Right lobe of liver (tissue), 6 donors: ENCODE measurements around the gene FBXO38. TPM values are rescaled to one million over a fixed set of nuclear protein-coding genes. Genes with fewer than 3 reads are reported as not detected.
A peak's percentile ranks its signal among the peaks of the same experiment; 100 is the strongest.

Source experiments
- ATAC-seq, 4 donors: fragments of 200-7000 bp; cut with Tn5 transposase; one replicate each; pipeline ENCODE4 v1.9.1; 2020; ENCODE audit warnings: mild to moderate bottlenecking in 4 of 4, moderate library complexity in 4 of 4
- DNase-seq, 3 donors: peaks; one replicate each; pipeline ENCODE4 v3.0.0-alpha.2; 2020
- H3K27ac ChIP-seq, 3 donors: fragments of 200-600 bp; one replicate each; pipeline ENCODE4 v1.8.0; 2022
- H3K27me3 ChIP-seq, 2 donors: fragments of 200-600 bp; one replicate each; pipeline ENCODE4 v1.8.0; 2022
- H3K36me3 ChIP-seq, 4 donors: fragments of 200-600 bp; sonication (generic) in 1 of 4; one replicate each; pipeline versions ENCODE4 v1.5.1 to v1.8.0; 2017 to 2022; ENCODE audit warnings: control low read depth in 1 of 4
- H3K4me1 ChIP-seq, 4 donors: fragments of 200-600 bp; sonication (generic) in 1 of 4; one replicate each; pipeline versions ENCODE4 v1.5.1 to v1.8.0; 2017 to 2022; ENCODE audit warnings: control low read depth in 1 of 4
- H3K4me3 ChIP-seq, 3 donors: fragments of 200-600 bp; one replicate each; pipeline ENCODE4 v1.8.0; 2022
- H3K9me3 ChIP-seq, 4 donors: fragments of 200-600 bp; sonication (generic) in 1 of 4; one replicate each; pipeline versions ENCODE4 v1.5.1 to v1.8.0; 2017 to 2022; ENCODE audit warnings: control low read depth in 1 of 4
- POLR2A ChIP-seq: fragments of 450-650 bp; IDR thresholded peaks from one replicate; pipeline ENCODE4 v1.6.1; 2017; ENCODE audit warnings: antibody characterized with exemption, mild to moderate bottlenecking
- WGBS: methylation state at CpG from one replicate; pipeline ENCODE4 v1.1.6; 2018; ENCODE audit warnings: low coverage, low lambda C conversion rate; ENCODE audit not compliant: insufficient coverage; ENCODE audit errors: missing lambda C conversion rate; 5-methylcytosine and 5-hydroxymethylcytosine counted together
- intact Hi-C, 2 donors: fragments of 100-400 bp; cut with DNase I; formaldehyde crosslinking; loops; one replicate each; pipeline versions ENCODE4 v1.11.2 to v1.14.1; 2022
- total RNA-seq, 6 experiments: library from RNA; depleted of rRNA in 2 of 6; stranded (reverse); fragments of >200 nt in 2 of 6; fragmentation: NEBNext Ultra II Directional in 3 of 6; extraction: Animal tissue kit (Norgen Biotek cat#: 25700) in 3 of 6; gene quantifications; one replicate each; pipeline versions ENCODE4 v1.1.0 to v1.2.4, GENCODE V29; 2016 to 2023
- TF ChIP-seq, protein P1 (sequence below), 4 donors: fragments of 200-600 bp in 3 of 4; fragments of 450-650 bp in 1 of 4; IDR thresholded peaks; one replicate each; pipeline versions ENCODE4 v1.5.1 to v1.8.0; 2016 to 2022; ENCODE audit warnings: antibody characterized with exemption in 4 of 4, mild to moderate bottlenecking in 2 of 4
- donor health status: DM: no; HTN: yes; CAD: no.
- donor health status: DM: no; HTN: no; CAD: no.
- donor health status: DM: no; HTN: no; CAD: no.
- donor health status: DM: no; HTN: yes; CAD: no.
- donor health status: DM: no; HTN: yes; CAD: no.

The FBXO38 gene
- total RNA-seq, 6 experiments from 2014 or later, result 21.1 to 34.9 (median 23.6) TPM

DNA sequence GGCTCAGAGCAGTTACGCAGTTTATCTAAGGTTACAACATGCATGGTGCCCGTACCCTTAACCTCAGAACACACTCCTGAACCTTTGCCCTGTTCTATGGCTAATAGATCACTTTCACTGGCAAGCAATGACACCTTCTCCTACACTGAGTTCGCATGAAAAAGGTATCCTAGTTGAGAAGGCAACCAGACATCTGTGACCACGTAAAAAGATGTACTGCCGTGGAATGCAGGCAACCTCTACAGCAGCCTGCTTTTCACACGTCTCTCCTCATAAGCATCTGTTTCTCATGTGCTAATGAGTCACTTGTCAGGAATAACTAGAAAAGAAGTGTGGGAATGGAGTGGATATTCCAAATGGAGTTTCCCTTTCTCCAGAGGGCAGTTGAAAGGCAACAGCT is 71.4 kb downstream of the FBXO38 start:
- Histone ChIP-seq H3K4me3 (no peak overlapping the region), H3K36me3 (no peaks in the 10 kb centered on the region), H3K4me1 (peaks cover 0 to 7% (median 0%) of the 10 kb centered on the region in 4 donors), H3K9me3 (no peaks in the 10 kb centered on the region), H3K27me3 (no peaks in the 10 kb centered on the region), H3K27ac (no peak overlapping the region)
- intact Hi-C loops, result no loop called here
- 43% methylated on average over 6 of the region's 6 CpGs for WGBS
- ATAC-seq, result peak; percentile 89 to 97 (median 94)
- no peak for TF ChIP-seq POLR2A
- no peak for DNase-seq

- no peak overlapping the region for H3K4me3 ChIP-seq
- 36% methylated on average over 4 of the region's 5 CpGs for WGBS
- no peaks in the 10 kb centered on the region for H3K36me3 ChIP-seq
- H3K4me1 ChIP-seq, result peaks cover 0 to 7% (median 0%) of the 10 kb centered on the region in 4 donors
- no peak for TF ChIP-seq POLR2A
- TF ChIP-seq, protein P1, sequence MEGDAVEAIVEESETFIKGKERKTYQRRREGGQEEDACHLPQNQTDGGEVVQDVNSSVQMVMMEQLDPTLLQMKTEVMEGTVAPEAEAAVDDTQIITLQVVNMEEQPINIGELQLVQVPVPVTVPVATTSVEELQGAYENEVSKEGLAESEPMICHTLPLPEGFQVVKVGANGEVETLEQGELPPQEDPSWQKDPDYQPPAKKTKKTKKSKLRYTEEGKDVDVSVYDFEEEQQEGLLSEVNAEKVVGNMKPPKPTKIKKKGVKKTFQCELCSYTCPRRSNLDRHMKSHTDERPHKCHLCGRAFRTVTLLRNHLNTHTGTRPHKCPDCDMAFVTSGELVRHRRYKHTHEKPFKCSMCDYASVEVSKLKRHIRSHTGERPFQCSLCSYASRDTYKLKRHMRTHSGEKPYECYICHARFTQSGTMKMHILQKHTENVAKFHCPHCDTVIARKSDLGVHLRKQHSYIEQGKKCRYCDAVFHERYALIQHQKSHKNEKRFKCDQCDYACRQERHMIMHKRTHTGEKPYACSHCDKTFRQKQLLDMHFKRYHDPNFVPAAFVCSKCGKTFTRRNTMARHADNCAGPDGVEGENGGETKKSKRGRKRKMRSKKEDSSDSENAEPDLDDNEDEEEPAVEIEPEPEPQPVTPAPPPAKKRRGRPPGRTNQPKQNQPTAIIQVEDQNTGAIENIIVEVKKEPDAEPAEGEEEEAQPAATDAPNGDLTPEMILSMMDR (IDR thresholded peaks at IDR 0.05), result peak in 1 of 4 donors; percentile 6
- H3K9me3 ChIP-seq, result no peaks in the 10 kb centered on the region
- intact Hi-C loops, result no loop called here
- ATAC-seq (peak in 1 of 4 donors; percentile 29), DNase-seq (no peak)
- H3K27ac ChIP-seq, result no peak overlapping the region
- H3K27me3 ChIP-seq, result no peaks in the 10 kb centered on the region
These were observed 73.4 kb downstream of the FBXO38 start for GRCh38 chr5:148457183-148457620.

DNA sequence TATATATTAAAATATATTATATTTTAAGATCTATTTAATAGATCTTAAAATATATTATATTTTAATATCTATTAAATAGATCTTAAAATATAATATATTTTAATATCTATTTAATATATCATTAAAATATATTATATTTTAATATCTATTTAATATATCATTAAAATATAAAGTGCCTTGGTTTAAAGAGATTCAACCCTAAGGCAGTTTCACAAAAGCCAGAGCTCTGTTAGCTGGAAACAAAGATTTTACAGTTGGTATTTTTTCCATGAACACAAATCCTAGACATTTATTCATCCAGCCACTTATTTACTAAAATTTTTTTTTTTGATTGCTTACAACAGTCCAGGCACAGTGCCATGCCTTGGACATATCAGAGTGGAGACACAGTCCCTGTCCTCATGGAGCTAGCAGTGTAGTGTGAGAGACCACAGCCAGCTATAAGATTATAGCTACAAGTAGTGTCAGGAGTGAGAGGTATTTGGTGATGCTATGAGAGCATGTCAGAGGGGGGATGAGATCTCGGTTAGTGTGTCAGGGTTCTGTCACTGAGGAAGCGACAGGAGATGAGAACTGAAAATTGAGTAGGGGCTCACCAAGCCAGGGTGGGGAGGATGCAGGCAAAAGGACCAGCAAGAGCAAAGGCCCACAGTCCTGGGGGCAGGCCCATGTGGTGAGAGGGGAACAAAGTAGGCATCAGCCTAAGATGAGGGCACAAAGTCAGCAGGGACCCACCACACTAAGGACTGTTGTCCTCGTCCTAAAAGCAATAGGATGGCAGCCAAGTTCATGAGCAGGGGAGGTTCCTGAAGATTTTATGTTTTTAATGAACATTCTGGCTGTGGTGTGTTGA is 74.5 kb downstream of the FBXO38 start:
- H3K27me3 ChIP-seq, result no peaks in the 10 kb centered on the region
- DNase-seq (no peak), ATAC-seq (no peak)
- H3K36me3 ChIP-seq, result no peaks in the 10 kb centered on the region
- H3K9me3 ChIP-seq, result no peaks in the 10 kb centered on the region
- TF ChIP-seq, protein P1 (IDR thresholded peaks at IDR 0.05), result no peak
- no peak for TF ChIP-seq POLR2A
- H3K27ac ChIP-seq, result no peak overlapping the region
- peaks cover 0 to 7% (median 0%) of the 10 kb centered on the region in 4 donors for H3K4me1 ChIP-seq
- 86% methylated on average over 3 of the region's 3 CpGs for WGBS
- intact Hi-C loops, result no loop called here
- no peak overlapping the region for H3K4me3 ChIP-seq

- no peak for DNase-seq
- peaks cover 0 to 5% (median 0%) of the 10 kb centered on the region in 4 donors for H3K4me1 ChIP-seq
- ATAC-seq, result no peak
- WGBS, result 69% methylated on average over 1 of the region's 1 CpG
- H3K27ac ChIP-seq, result no peak overlapping the region
- no peaks in the 10 kb centered on the region for H3K27me3 ChIP-seq
- no peaks in the 10 kb centered on the region for H3K36me3 ChIP-seq
- no peak overlapping the region for H3K4me3 ChIP-seq
- TF ChIP-seq POLR2A, result no peak
- TF ChIP-seq, protein P1 (IDR thresholded peaks at IDR 0.05), result no peak
- intact Hi-C loops, result no loop called here
- no peaks in the 10 kb centered on the region for H3K9me3 ChIP-seq
These were observed 75.9 kb downstream of the FBXO38 start for GRCh38 chr5:148459669-148460068.
